Mammary epithelial cell (primary cell): ENCODE results near the gene TGFBRAP1.

Experiments used
- EZH2 ChIP-seq: IDR thresholded peaks from 2 replicates; pipeline ENCODE4 v1.6.1; 2012; ENCODE audit warnings: low read length, inconsistent platforms, borderline replicate concordance
- TF ChIP-seq, protein P1 (sequence below), 2 donors: IDR thresholded peaks in 1 of 2; conservative IDR thresholded peaks in 1 of 2; 2 replicates each; pipeline ENCODE4 v1.5.1; 2011 to 2012; ENCODE audit warnings: inconsistent platforms in 2 of 2, low read length in 2 of 2, mild to moderate bottlenecking in 2 of 2, control low read depth in 1 of 2, low read depth in 1 of 2; ENCODE audit not compliant: insufficient read depth in 1 of 2; ENCODE audit errors: extremely low read depth in 1 of 2

DNA sequence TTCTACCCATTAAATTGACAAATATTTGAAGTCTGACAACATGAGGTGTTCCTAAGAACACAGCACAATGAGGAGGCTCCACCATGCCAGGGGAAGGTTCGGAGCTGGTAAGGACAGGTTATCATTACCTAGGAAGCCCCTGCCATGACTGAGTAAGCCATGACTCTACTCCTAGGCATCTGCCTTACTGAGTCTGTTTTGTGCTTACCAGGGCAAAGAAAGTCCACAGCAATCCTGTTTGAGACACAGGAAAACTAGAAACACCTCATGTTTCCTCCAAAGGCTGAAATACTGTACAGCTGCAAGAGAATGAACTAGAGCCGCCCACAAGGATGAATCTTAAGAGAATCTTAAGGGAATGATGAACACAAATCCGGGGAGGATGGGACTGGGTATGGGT, 11.6 kb downstream of the TGFBRAP1 start:
- TF ChIP-seq EZH2 = no peak
- TF ChIP-seq, protein P1, sequence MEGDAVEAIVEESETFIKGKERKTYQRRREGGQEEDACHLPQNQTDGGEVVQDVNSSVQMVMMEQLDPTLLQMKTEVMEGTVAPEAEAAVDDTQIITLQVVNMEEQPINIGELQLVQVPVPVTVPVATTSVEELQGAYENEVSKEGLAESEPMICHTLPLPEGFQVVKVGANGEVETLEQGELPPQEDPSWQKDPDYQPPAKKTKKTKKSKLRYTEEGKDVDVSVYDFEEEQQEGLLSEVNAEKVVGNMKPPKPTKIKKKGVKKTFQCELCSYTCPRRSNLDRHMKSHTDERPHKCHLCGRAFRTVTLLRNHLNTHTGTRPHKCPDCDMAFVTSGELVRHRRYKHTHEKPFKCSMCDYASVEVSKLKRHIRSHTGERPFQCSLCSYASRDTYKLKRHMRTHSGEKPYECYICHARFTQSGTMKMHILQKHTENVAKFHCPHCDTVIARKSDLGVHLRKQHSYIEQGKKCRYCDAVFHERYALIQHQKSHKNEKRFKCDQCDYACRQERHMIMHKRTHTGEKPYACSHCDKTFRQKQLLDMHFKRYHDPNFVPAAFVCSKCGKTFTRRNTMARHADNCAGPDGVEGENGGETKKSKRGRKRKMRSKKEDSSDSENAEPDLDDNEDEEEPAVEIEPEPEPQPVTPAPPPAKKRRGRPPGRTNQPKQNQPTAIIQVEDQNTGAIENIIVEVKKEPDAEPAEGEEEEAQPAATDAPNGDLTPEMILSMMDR (conservative IDR thresholded peaks at IDR 0.05 in 1 of 2, IDR thresholded peaks at IDR 0.05 in 1 of 2; ENCODE audit: extremely low read depth in 1 of 2, insufficient read depth in 1 of 2, low read depth in 1 of 2, low read length in 2 of 2) = no peak
